Epidermal melanocyte (primary cell): ENCODE measurements around the gene ANLN.
"Not testable (repeated sequence)": the region's sequence is repeated elsewhere in the genome, so short reads cannot be mapped to it uniquely, and the experiment has no call there.

ENCODE experiments used
- DNase-seq: peaks from one replicate; pipeline ENCODE4 v3.0.0; 2011; ENCODE audit warnings: low spot score; ENCODE audit not compliant: insufficient read length

Gene ANLN

GRCh38 chr7:36379831-36380504 is 9.7 kb upstream of the ANLN start:
- no peak for DNase-seq

GRCh38 chr7:36381056-36381455 is 8.6 kb upstream of the ANLN start:
- DNase-seq = no peak

- not testable (repeated sequence) for DNase-seq
These were observed 6.4 kb upstream of the ANLN start for GRCh38 chr7:36383284-36383683.

- not testable (repeated sequence) for DNase-seq
These were observed 4.0 kb upstream of the ANLN start for GRCh38 chr7:36385646-36386045.

GRCh38 chr7:36387435-36388231 is 2.0 kb upstream of the ANLN start:
- DNase-seq = no peak

- DNase-seq = no peak
These were observed 1.2 kb upstream of the ANLN start for GRCh38 chr7:36388423-36388822.

GRCh38 chr7:36390199-36391090 is 783 bp downstream of the ANLN start:
- peak; percentile 59 for DNase-seq

- DNase-seq = no peak
These were observed 2.0 kb downstream of the ANLN start for GRCh38 chr7:36391436-36392198.

- no peak for DNase-seq
These were observed 4.2 kb downstream of the ANLN start for GRCh38 chr7:36393826-36394225.

- DNase-seq = no peak
These were observed 5.7 kb downstream of the ANLN start for GRCh38 chr7:36395171-36395894.

- no peak for DNase-seq
These were observed 6.5 kb downstream of the ANLN start for GRCh38 chr7:36396150-36396549.

GRCh38 chr7:36400036-36400435 is 10.4 kb downstream of the ANLN start:
- DNase-seq = no peak

GRCh38 chr7:36400606-36401005 is 10.9 kb downstream of the ANLN start:
- DNase-seq = no peak

GRCh38 chr7:36403452-36403851 is 13.8 kb downstream of the ANLN start:
- DNase-seq = no peak

- DNase-seq = no peak
These were observed 15.2 kb downstream of the ANLN start for GRCh38 chr7:36404639-36405408.

GRCh38 chr7:36405409-36405803 is 15.7 kb downstream of the ANLN start:
- DNase-seq = no peak

GRCh38 chr7:36406156-36406555 is 16.5 kb downstream of the ANLN start:
- DNase-seq = no peak

GRCh38 chr7:36407636-36408550 is 18.2 kb downstream of the ANLN start:
- DNase-seq = no peak

- DNase-seq = no peak
These were observed 18.9 kb downstream of the ANLN start for GRCh38 chr7:36408589-36408988.
